IMR-90 (cell line): Measurements from ENCODE around the gene ST6GALNAC2. TPM values are rescaled to one million over a fixed set of nuclear protein-coding genes. Genes with fewer than 3 reads are reported as not detected.

ENCODE experiments used
- ATAC-seq: fragments of 200-7000 bp; cut with Tn5 transposase; 2 replicates; pipeline ENCODE4 v1.9.1; 2020; ENCODE audit warnings: low read depth, mild to moderate bottlenecking, moderate library complexity
- BruUV-seq: library from RNA; stranded (reverse); fragments of 400-500 nt; replicated peaks from 2 replicates; lab custom pipeline; 2021; lab: Mats Ljungman, UMichigan
- CTCF ChIA-PET: fragments of 300-600 bp; formaldehyde crosslinking; extraction: SDS; loops from one replicate; lab custom pipeline; 2021; ENCODE audit warnings: antibody characterized with exemption; lab: Yijun Ruan, JAX
- POLR2A ChIA-PET: fragments of 300-600 bp; sonication (Branson Sonifier 250); formaldehyde crosslinking; loops from one replicate; lab custom pipeline; 2022; ENCODE audit warnings: antibody characterized with exemption; ENCODE audit not compliant: unreplicated experiment; lab: Charles Lee
- DNase-seq: peaks from one replicate; pipeline ENCODE4 v3.0.0; 2013
- H2AFZ ChIP-seq: replicated peaks from 2 replicates; pipeline ENCODE3; 2013; ENCODE audit warnings: low read length, mild to moderate bottlenecking; ENCODE audit not compliant: poor library complexity
- H2AK5ac ChIP-seq: 2 replicates; pipeline ENCODE4 v1.6.1; 2013; ENCODE audit warnings: low read depth, low read length, inconsistent platforms
- H2AK9ac ChIP-seq: replicated peaks from 2 replicates; pipeline ENCODE3; 2013; ENCODE audit warnings: mild to moderate bottlenecking, low read depth, low read length, moderate library complexity; ENCODE audit not compliant: poor library complexity
- H2BK120ac ChIP-seq: 2 replicates; pipeline ENCODE4 v1.6.1; 2013; ENCODE audit warnings: low read depth, low read length, inconsistent platforms
- H2BK15ac ChIP-seq: 3 replicates; pipeline ENCODE4 v1.6.1; 2013; ENCODE audit warnings: low read depth, low read length, inconsistent platforms
- H2BK20ac ChIP-seq: 2 replicates; pipeline ENCODE4 v1.6.1; 2013; ENCODE audit warnings: low read depth, mild to moderate bottlenecking, inconsistent platforms, low read length, moderate library complexity
- H2BK5ac ChIP-seq: 2 replicates; pipeline ENCODE4 v1.6.1; 2013; ENCODE audit warnings: mild to moderate bottlenecking, low read depth, low read length, inconsistent platforms; ENCODE audit not compliant: poor library complexity, severe bottlenecking
- H3K14ac ChIP-seq: replicated peaks from 2 replicates; pipeline ENCODE4 v1.6.1; 2013; ENCODE audit warnings: low read depth, low read length, inconsistent platforms
- H3K18ac ChIP-seq: 2 replicates; pipeline ENCODE4 v1.6.1; 2013; ENCODE audit warnings: low read depth, low read length, control low read depth
- H3K23ac ChIP-seq: 2 replicates; pipeline ENCODE4 v1.6.1; 2013; ENCODE audit warnings: low read depth, low read length, inconsistent platforms
- H3K27ac ChIP-seq: 2 replicates; pipeline ENCODE4 v1.5.1; 2013; ENCODE audit warnings: mild to moderate bottlenecking, control low read depth, low read length; ENCODE audit not compliant: insufficient read depth
- H3K27me3 ChIP-seq: 2 replicates; pipeline ENCODE4 v1.6.1; 2013; ENCODE audit warnings: low read length; ENCODE audit not compliant: control insufficient read depth, insufficient read depth
- H3K36me3 ChIP-seq: 2 replicates; pipeline ENCODE4 v1.6.1; 2013; ENCODE audit warnings: low read length, mixed read lengths; ENCODE audit not compliant: control insufficient read depth, insufficient read depth
- H3K4ac ChIP-seq: 2 replicates; pipeline ENCODE4 v1.6.1; 2013; ENCODE audit warnings: low read depth, low read length, inconsistent platforms
- H3K4me1 ChIP-seq: 2 replicates; pipeline ENCODE4 v1.6.1; 2013; ENCODE audit warnings: low read length, mixed read lengths; ENCODE audit not compliant: control insufficient read depth, insufficient read depth
- H3K4me2 ChIP-seq: 2 replicates; pipeline ENCODE4 v1.6.1; 2013; ENCODE audit warnings: low read depth, mild to moderate bottlenecking, control low read depth, low read length, moderate library complexity
- H3K4me3 ChIP-seq: 2 replicates; pipeline ENCODE4 v1.5.1; 2013; ENCODE audit warnings: low read depth, mild to moderate bottlenecking, control low read depth, low read length, moderate library complexity; ENCODE audit not compliant: insufficient read depth
- H3K56ac ChIP-seq: 2 replicates; pipeline ENCODE4 v1.6.1; 2013; ENCODE audit warnings: low read length, inconsistent platforms; ENCODE audit not compliant: insufficient read depth; ENCODE audit errors: extremely low read depth
- H3K79me1 ChIP-seq, 2 experiments: 2 replicates each; pipeline ENCODE4 v1.6.1; 2013; ENCODE audit warnings: low read length in 2 of 2, inconsistent platforms in 1 of 2, low read depth in 1 of 2
- H3K9ac ChIP-seq: 2 replicates; pipeline ENCODE4 v1.6.1; 2013; ENCODE audit warnings: low read depth, low read length, control low read depth
- H3K9me1 ChIP-seq: 2 replicates; pipeline ENCODE4 v1.6.1; 2013; ENCODE audit warnings: low read length, inconsistent platforms; ENCODE audit not compliant: insufficient read depth
- H3K9me3 ChIP-seq: 2 replicates; pipeline ENCODE4 v1.6.1; 2013; ENCODE audit warnings: low read length; ENCODE audit not compliant: control insufficient read depth, insufficient read depth
- H4K20me1 ChIP-seq: 2 replicates; pipeline ENCODE4 v1.6.1; 2013; ENCODE audit warnings: low read length, inconsistent platforms; ENCODE audit not compliant: insufficient read depth
- H4K5ac ChIP-seq: 2 replicates; pipeline ENCODE4 v1.6.1; 2013; ENCODE audit warnings: mild to moderate bottlenecking, low read depth, low read length, control low read depth
- H4K8ac ChIP-seq, 2 experiments: 2 replicates each; pipeline ENCODE4 v1.6.1; 2013; ENCODE audit warnings: low read depth in 2 of 2, low read length in 2 of 2, control low read depth in 1 of 2, inconsistent platforms in 1 of 2
- H4K91ac ChIP-seq: 2 replicates; pipeline ENCODE4 v1.6.1; 2013; ENCODE audit warnings: low read depth, low read length, inconsistent platforms; ENCODE audit not compliant: insufficient read depth
- BHLHE40 ChIP-seq: fragments of 150-350 bp; IDR thresholded peaks from 2 replicates; pipeline ENCODE4 v1.6.1; 2016; ENCODE audit warnings: mild to moderate bottlenecking, low read depth, low read length
- CEBPB ChIP-seq: IDR thresholded peaks from 2 replicates; pipeline ENCODE4 v1.6.1; 2012; ENCODE audit warnings: low read depth, low read length, improper control_type of control experiment
- CHD1 ChIP-seq: IDR thresholded peaks from 2 replicates; pipeline ENCODE4 v1.6.1; 2012; ENCODE audit warnings: low read depth, low read length, improper control_type of control experiment
- CTCF ChIP-seq: conservative IDR thresholded peaks from 2 replicates; pipeline ENCODE4 v1.5.1; 2012; ENCODE audit warnings: mild to moderate bottlenecking, low read depth, low read length, improper control_type of control experiment
- ELK1 ChIP-seq: fragments of 150-350 bp; IDR thresholded peaks from 2 replicates; pipeline ENCODE4 v1.6.1; 2016; ENCODE audit warnings: low read depth, mild to moderate bottlenecking, low read length, moderate library complexity, borderline replicate concordance
- MAFK ChIP-seq: IDR thresholded peaks from 2 replicates; pipeline ENCODE4 v1.6.1; 2012; ENCODE audit warnings: low read depth, low read length, improper control_type of control experiment
- MAZ ChIP-seq: IDR thresholded peaks from 2 replicates; pipeline ENCODE4 v1.6.1; 2012; ENCODE audit warnings: low read depth, mild to moderate bottlenecking, low read length, improper control_type of control experiment, moderate library complexity, borderline replicate concordance
- RAD21 ChIP-seq: IDR thresholded peaks from 2 replicates; pipeline ENCODE4 v1.6.1; 2012; ENCODE audit warnings: low read length, improper control_type of control experiment
- RFX5 ChIP-seq: IDR thresholded peaks from 2 replicates; pipeline ENCODE4 v1.8.0; 2012; ENCODE audit warnings: low read depth, mild to moderate bottlenecking, low read length, moderate library complexity
- USF2 ChIP-seq: fragments of 150-350 bp; IDR thresholded peaks from 2 replicates; pipeline ENCODE4 v1.6.1; 2017; ENCODE audit warnings: mild to moderate bottlenecking, antibody characterized with exemption, low read length, low read depth
- WGBS, 2 experiments: methylation state at CpG; one replicate each; pipeline versions ENCODE4 v1.1.5 to v1.1.7; 2013; ENCODE audit warnings: missing lambda C conversion rate in 2 of 2; ENCODE audit not compliant: insufficient read length in 1 of 2; ENCODE audit errors: extremely low coverage in 2 of 2; 5-methylcytosine and 5-hydroxymethylcytosine counted together
- dilution Hi-C: fragments of 300-500 bp; cut with HindIII; formaldehyde crosslinking; loops from one replicate; pipeline ENCODE4 v1.14.3; 2018; ENCODE audit warnings: low sequenced_read_pairs; ENCODE audit not compliant: unreplicated experiment
- in situ Hi-C: fragments of 300-500 bp; cut with MboI; formaldehyde crosslinking; loops from 3 replicates; pipeline ENCODE4 v1.14.3; 2019; ENCODE audit warnings: low sequenced_read_pairs, inconsistent platforms, mixed read lengths
- intact Hi-C: fragments of 100-400 bp; cut with micrococcal nuclease; formaldehyde crosslinking; loops from 2 replicates; pipeline ENCODE4 v1.10.0; 2022
- polyA plus RNA-seq, 3 experiments: library from polyadenylated mRNA; depleted of rRNA; stranded (reverse); fragments of >200 nt; gene quantifications; 2 replicates each; pipeline ENCODE4 v1.2.3, GENCODE V29; 2012; ENCODE audit warnings: low replicate concordance in 1 of 3
- total RNA-seq: library from RNA; depleted of rRNA; stranded (reverse); fragments of >200 nt; gene quantifications from 2 replicates; pipeline ENCODE4 v1.2.3, GENCODE V29; 2012

Gene ST6GALNAC2
- total and polyA plus RNA-seq, 2 of the 4 experiments (the other 2 are of a cell fraction), result 0.10 TPM; not detected in 1

- TF ChIP-seq RAD21, result no peak
Observed at GRCh38 chr17:76538281-76538931, 47.3 kb downstream of the ST6GALNAC2 start (continued).

- BruUV-seq, result no TSS peak
- no peak for DNase-seq
- peak within 1 kb of the TSS; percentile 45 for H3K4me2 ChIP-seq
- TF ChIP-seq BHLHE40 (no peak), CTCF (no peak), USF2 (no peak), CEBPB (no peak), CHD1 (no peak), RFX5 (no peak), ELK1 (no peak), RAD21 (no peak), MAZ (no peak), MAFK (no peak)
Observed at GRCh38 chr17:76537578-76538280, 47.9 kb downstream of the ST6GALNAC2 start, which contains the start of gene CYGB. Gene CYGB, minus strand, starts transcription at chr17:76537709. Its CDS starts 167 bp downstream, at chr17:76537542.

More at GRCh38 chr17:76537578-76538280, 47.9 kb downstream of the ST6GALNAC2 start, which contains the start of gene CYGB:
- peak; percentile 15 for ATAC-seq
- H3K9me3 ChIP-seq, result no peaks in the 10 kb centered on the region
- H3K9ac ChIP-seq, result peak within 1 kb of the TSS; percentile 17; the same call in 1 of the 2 replicates
- H2BK15ac ChIP-seq, result no peak within 1 kb of the TSS; the same call in 2 of the 3 replicates
- H3K4me1 ChIP-seq, result peaks cover 10% of the 10 kb centered on the region
- H2AFZ ChIP-seq, result peak within 1 kb of the TSS; percentile 86
- dilution Hi-C loops (no loop called here), intact Hi-C loops (loop anchor here (10.0 kb wide), 1 partner anchor 527 kb away; no protein-coding TSS in a partner anchor), in situ Hi-C loops (no loop called here)
- peak within 1 kb of the TSS; percentile 46 for H3K4me3 ChIP-seq
- no peak within 1 kb of the TSS for H3K18ac ChIP-seq
- ChIA-PET POLR2A (no interaction called here), CTCF (no interaction called here)
- peak within 1 kb of the TSS; percentile 45; the same call in 1 of the 2 replicates for H2BK120ac ChIP-seq
- peak within 1 kb of the TSS; percentile 88 for H3K14ac ChIP-seq
- peak within 1 kb of the TSS; percentile 78 for H3K4ac ChIP-seq
- WGBS, 2 experiments, result 5% methylated on average over 66 of the region's 95 CpGs; no CpG with 5 or more reads in 1 of the 2 experiments
- peak within 1 kb of the TSS; percentile 48 for H2AK9ac ChIP-seq
- H3K27ac ChIP-seq, result 0 out of 2 replicates have a peak within 1 kb of the TSS, but pooled peaks have one; percentile 1
- H2BK20ac ChIP-seq, result no peak within 1 kb of the TSS
- H4K20me1 ChIP-seq, result no peaks in the 10 kb centered on the region
- no peaks in the 10 kb centered on the region; the same call in 1 of the 2 replicates for H3K36me3 ChIP-seq
- peaks cover 2% of the 10 kb centered on the region; the same call in 1 of the 2 replicates for H3K27me3 ChIP-seq
- peak within 1 kb of the TSS in 1 of 2 experiments; percentile 55; a peak in 1 of 4 replicates for H4K8ac ChIP-seq
- peak within 1 kb of the TSS; percentile 84; the same call in 1 of the 2 replicates for H3K23ac ChIP-seq
- H3K56ac ChIP-seq, result no peak within 1 kb of the TSS
- no peak within 1 kb of the TSS for H4K5ac ChIP-seq
- no peak within 1 kb of the TSS for H2BK5ac ChIP-seq
- H2AK5ac ChIP-seq, result peak within 1 kb of the TSS; percentile 55; the same call in 1 of the 2 replicates
- H4K91ac ChIP-seq, result no peak within 1 kb of the TSS
- H3K79me1 ChIP-seq, result no peaks in the 10 kb centered on the region; a peak in 1 of 4 replicates
- peaks cover 11% of the 10 kb centered on the region for H3K9me1 ChIP-seq
